ENCODE data around the gene CUL1.

GRCh38 chr7:148746135-148746534 lies 47.4 kb downstream of the CUL1 start:
- TF ChIP-seq TAF1 (IDR thresholded peaks at IDR 0.05; ENCODE audit: borderline replicate concordance, low read depth, low read length): no peak
- no peak for TF ChIP-seq POLR2A (IDR thresholded peaks at IDR 0.05; ENCODE audit: low read depth, low read length)
- no peak for TF ChIP-seq POLR2AphosphoS5 (IDR thresholded peaks at IDR 0.05; ENCODE audit: low read depth, low read length)
